Choroid plexus epithelial cell (primary cell): Measurements from ENCODE around the gene TAS2R3.

Experiments
- DNase-seq: peaks from one replicate; pipeline ENCODE4 v3.0.0-alpha.2; 2010; ENCODE audit warnings: low read depth
- H3K4me3 ChIP-seq: 2 replicates; pipeline ENCODE4 v1.5.1; 2011; ENCODE audit warnings: low read depth, mild to moderate bottlenecking, control low read depth, low read length, moderate library complexity
- TF ChIP-seq, protein P1 (sequence below): conservative IDR thresholded peaks from 2 replicates; pipeline ENCODE4 v1.5.1; 2011; ENCODE audit warnings: low read depth, mild to moderate bottlenecking, control low read depth, inconsistent platforms, low read length, moderate library complexity

TAS2R3 gene

DNA sequence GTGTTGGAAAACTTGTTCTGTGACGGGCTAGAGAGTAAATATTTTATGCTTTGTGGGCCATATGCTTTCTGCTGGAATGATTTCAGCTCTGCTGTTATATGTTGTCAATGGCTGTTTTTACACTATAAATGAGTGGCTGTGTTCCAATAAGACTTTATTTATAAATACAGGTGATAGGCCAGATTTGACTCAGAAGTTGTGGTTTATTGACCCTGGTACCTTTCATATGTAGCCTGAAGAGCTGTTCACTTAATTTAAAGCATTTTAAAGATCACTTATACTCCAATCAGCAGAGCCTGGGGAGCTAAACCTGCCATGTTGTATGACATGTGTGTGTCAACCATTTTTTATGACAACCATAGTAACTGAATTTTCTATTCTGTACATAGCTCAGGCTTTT lies 34.9 kb upstream of the TAS2R3 start:
- H3K4me3 ChIP-seq: no peak overlapping the region

DNA sequence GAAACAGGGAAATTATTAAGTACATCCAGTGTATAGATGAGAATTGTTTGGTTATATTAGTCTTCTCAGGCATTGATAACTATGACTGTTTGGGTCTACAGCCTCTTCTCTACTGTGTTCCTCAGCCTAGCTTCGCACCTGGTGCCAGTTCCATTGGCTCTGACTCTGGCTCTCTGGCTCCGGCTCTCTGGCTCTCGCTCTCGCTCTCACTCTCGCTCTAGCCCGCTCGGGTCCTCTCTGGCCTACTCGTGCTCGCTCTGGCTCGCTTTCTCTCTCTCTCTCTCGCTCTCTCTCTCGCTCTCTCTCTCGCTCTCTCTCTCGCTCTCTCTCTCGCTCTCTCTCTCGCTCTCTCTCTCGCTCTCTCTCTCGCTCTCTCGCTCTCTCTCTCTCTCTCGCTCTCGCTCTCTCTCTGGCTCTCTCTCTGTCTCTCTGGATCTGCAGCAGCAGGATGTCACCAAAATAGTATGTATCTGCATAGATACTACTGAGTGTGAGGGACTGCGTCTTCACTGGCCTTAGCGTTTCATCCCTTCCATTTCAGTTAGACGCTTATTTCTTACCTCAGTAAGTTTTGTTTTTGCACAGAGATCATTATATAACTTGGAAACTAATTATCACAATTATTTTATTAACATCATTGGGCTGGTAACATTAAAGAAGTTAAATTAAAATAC lies 32.3 kb upstream of the TAS2R3 start:
- H3K4me3 ChIP-seq: no peak overlapping the region
- TF ChIP-seq, protein P1, sequence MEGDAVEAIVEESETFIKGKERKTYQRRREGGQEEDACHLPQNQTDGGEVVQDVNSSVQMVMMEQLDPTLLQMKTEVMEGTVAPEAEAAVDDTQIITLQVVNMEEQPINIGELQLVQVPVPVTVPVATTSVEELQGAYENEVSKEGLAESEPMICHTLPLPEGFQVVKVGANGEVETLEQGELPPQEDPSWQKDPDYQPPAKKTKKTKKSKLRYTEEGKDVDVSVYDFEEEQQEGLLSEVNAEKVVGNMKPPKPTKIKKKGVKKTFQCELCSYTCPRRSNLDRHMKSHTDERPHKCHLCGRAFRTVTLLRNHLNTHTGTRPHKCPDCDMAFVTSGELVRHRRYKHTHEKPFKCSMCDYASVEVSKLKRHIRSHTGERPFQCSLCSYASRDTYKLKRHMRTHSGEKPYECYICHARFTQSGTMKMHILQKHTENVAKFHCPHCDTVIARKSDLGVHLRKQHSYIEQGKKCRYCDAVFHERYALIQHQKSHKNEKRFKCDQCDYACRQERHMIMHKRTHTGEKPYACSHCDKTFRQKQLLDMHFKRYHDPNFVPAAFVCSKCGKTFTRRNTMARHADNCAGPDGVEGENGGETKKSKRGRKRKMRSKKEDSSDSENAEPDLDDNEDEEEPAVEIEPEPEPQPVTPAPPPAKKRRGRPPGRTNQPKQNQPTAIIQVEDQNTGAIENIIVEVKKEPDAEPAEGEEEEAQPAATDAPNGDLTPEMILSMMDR: no peak
- peak; percentile 28 for DNase-seq

More for the DNA sequence above, 34.9 kb upstream of the TAS2R3 start:
- TF ChIP-seq, protein P1: no peak
- no peak for DNase-seq

DNA sequence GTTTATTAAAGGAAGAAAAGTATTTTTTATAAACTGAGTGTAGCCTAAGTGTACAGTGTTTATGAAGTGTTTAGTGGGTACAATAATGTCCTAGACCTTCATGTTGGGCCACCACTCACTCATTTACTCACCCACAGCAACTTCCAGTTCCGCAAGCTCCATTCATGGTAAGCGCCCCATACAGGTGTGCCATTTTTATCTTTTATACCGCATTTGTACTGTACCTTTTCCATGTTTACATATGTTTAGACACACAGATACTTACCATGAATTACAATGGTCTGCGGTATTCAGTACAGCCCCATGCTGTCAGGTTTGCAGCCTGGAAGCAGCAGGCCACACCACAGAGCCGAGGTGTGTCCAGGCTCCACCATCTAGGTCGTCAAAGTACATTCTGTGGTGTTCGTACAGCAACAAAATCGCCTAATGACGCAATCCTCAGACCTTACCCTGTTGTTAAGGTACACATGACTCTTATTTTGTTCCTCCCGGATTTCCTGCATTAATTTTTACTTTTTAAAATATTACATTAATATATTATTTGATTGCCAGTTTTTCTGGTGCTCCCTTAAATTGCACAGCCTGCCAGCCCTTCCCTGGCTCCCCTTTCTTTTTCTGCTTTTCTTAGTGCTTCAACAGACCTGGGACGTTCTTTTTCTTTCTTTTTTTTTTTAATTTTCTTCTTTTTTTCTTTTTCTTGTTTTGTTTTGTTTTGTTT lies 26.6 kb upstream of the TAS2R3 start:
- TF ChIP-seq, protein P1: no peak
- DNase-seq: peak; percentile 42
- H3K4me3 ChIP-seq: peak overlapping the region; percentile 71

DNA sequence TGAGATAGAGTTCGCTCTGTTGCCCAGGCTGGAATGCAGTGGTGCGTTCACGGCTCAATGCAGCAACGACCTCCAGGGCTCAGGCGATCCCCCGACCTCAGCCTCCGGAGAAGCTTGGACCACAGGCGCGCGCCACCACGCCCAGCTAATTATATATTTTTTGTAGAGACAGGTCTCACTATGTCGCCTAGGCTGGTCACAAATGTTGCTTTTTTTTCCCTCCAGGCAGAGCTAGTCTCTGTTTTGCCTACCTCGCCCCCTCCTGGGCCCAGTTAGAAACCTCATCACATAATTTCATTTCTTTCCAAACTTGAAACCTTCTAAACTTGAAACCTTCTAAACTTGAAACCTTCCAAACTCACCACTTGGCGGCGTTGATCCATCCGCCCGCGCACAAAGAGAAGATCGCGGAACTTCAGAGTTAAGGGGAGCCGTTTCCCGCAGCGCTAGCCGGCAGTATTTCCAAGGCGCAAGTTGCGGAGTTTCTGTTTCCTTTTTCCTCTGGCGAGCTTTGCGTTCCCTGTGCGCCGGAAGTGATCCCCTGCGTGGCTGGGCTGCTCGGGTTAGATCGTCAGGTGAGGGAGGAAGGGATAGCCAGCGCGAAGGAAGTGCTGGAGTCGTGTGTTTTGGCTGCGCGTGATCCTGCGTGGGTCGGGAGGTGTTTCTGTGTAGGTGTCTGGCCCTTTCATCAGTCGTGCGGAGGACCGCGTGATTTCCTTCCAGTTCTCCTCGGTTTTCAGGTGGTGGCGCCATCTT lies 25.9 kb upstream of the TAS2R3 start, which contains the start of gene SSBP1:
Gene SSBP1, plus strand, starts transcription at position 523 of the 756 bp plus-strand sequence. CDS start 809 bp downstream, outside the sequence.
- H3K4me3 ChIP-seq: peak within 1 kb of the TSS; percentile 71
- TF ChIP-seq, protein P1: peak; percentile 76
- DNase-seq: peak; percentile 99

DNA sequence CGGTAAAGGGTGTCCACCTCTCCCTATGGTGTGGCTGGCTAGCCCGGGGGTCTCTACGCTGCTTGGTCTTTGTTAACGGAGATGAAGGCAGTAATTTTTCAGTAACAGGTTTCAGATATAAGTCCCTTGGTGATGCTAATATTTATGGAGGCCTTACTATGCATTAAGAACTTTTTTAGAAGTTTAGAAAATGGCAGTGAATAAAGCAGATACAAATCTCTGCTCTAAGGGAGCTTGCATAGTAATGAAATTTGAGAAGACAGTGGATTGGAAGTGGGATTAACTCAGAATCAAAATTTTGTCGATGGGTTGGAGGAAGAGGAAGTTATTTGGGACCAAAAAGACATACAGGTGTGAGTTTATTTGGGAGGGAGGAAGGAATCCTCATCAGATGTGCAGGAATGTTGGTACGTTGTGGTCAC lies 25.3 kb upstream of the TAS2R3 start:
- H3K4me3 ChIP-seq: peak overlapping the region; percentile 71
- TF ChIP-seq, protein P1: peak; percentile 52
- no peak for DNase-seq

DNA sequence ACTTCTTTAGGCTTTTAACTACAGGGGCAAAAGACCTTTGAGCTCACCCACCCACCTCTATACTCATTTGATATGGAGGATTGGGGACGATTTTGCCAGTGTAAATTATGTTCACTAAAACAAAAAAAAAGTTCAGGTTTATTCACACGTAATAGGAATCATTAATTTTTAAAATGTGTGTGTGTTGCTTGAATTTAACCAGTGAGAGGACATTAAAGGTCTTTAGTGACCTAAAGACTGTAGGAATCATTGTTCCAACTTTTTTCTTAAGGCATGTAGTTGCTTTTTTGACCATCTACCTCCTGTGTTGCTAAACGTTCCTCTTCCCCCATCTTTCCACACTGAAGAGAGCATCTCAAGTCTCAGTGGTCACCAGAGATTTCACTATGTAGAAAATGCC lies 24.6 kb upstream of the TAS2R3 start:
- TF ChIP-seq, protein P1: no peak
- peak overlapping the region; percentile 71 for H3K4me3 ChIP-seq
- no peak for DNase-seq
